Common myeloid progenitor, CD34-positive (primary cell): ENCODE data around the gene FAM25C.
"Not testable (repeated sequence)": the region's sequence is repeated elsewhere in the genome, so short reads cannot be mapped to it uniquely, and the experiment has no call there.

Experiments used
- CTCF ChIA-PET: fragments of 350-600 bp; sonication (Branson Sonifier 250); formaldehyde crosslinking; loops from one replicate; lab custom pipeline; 2021; ENCODE audit warnings: antibody characterized with exemption; lab: Charles Lee
- POLR2A ChIA-PET: fragments of 350-600 bp; sonication (Branson Sonifier 250); formaldehyde crosslinking; loops from one replicate; lab custom pipeline; 2021; ENCODE audit warnings: antibody characterized with exemption; lab: Charles Lee
- DNase-seq, 3 donors: peaks; one replicate each; pipeline versions ENCODE4 v3.0.0 to v3.0.0-alpha.2; 2013
- H3K27ac ChIP-seq, 2 experiments: 1 replicate in 1 of 2; 2 replicates in 1 of 2; pipeline ENCODE4 v1.7.0; 2013; ENCODE audit warnings: inconsistent platforms in 2 of 2, low read length in 2 of 2, mild to moderate bottlenecking in 2 of 2, low read depth in 1 of 2, moderate library complexity in 1 of 2; ENCODE audit not compliant: severe bottlenecking in 2 of 2, insufficient read depth in 1 of 2, poor library complexity in 1 of 2
- H3K27me3 ChIP-seq, 5 experiments: replicated peaks in 2 of 5; 1 replicate in 3 of 5; 2 replicates in 2 of 5; pipeline versions ENCODE4 v1.6.1 to v1.7.0; 2013; ENCODE audit warnings: low read length in 4 of 5, mild to moderate bottlenecking in 2 of 5, moderate library complexity in 2 of 5, inconsistent platforms in 1 of 5; ENCODE audit not compliant: insufficient read depth in 5 of 5, control insufficient read depth in 4 of 5
- H3K36me3 ChIP-seq, 4 experiments: 1 replicate in 2 of 4; 2 replicates in 2 of 4; pipeline versions ENCODE4 v1.6.1 to v1.7.0; 2013; ENCODE audit warnings: low read length in 3 of 4, control low read depth in 1 of 4, mild to moderate bottlenecking in 1 of 4; ENCODE audit not compliant: control insufficient read depth in 4 of 4, insufficient read depth in 4 of 4
- H3K4me1 ChIP-seq, 4 experiments: 1 replicate in 3 of 4; 2 replicates in 1 of 4; pipeline versions ENCODE4 v1.6.1 to v1.7.1; 2013; ENCODE audit warnings: low read length in 3 of 4, mild to moderate bottlenecking in 3 of 4, control low read depth in 1 of 4, inconsistent platforms in 1 of 4, moderate library complexity in 1 of 4; ENCODE audit not compliant: control insufficient read depth in 4 of 4, insufficient read depth in 4 of 4; ENCODE audit errors: control extremely low read depth in 1 of 4
- H3K4me3 ChIP-seq, 7 experiments: 1 replicate in 4 of 7; 2 replicates in 3 of 7; pipeline versions ENCODE4 v1.5.1 to v1.7.0; 2013; ENCODE audit warnings: mild to moderate bottlenecking in 7 of 7, low read length in 6 of 7, moderate library complexity in 6 of 7, inconsistent platforms in 2 of 7, low read depth in 2 of 7, control low read depth in 1 of 7; ENCODE audit not compliant: insufficient read depth in 4 of 7, control insufficient read depth in 1 of 7; ENCODE audit errors: extremely low read depth in 1 of 7
- H3K9me3 ChIP-seq, 5 experiments: 1 replicate in 4 of 5; 2 replicates in 1 of 5; pipeline versions ENCODE4 v1.6.1 to v1.7.1; 2013; ENCODE audit warnings: low read length in 4 of 5, mild to moderate bottlenecking in 2 of 5, inconsistent platforms in 1 of 5, low read depth in 1 of 5, moderate library complexity in 1 of 5; ENCODE audit not compliant: control insufficient read depth in 4 of 5, insufficient read depth in 2 of 5; ENCODE audit errors: control extremely low read depth in 1 of 5
- WGBS: methylation state at CpG from one replicate; pipeline ENCODE4 v1.1.5; 2013; ENCODE audit not compliant: insufficient coverage; 5-methylcytosine and 5-hydroxymethylcytosine counted together

FAM25C gene

GRCh38 chr10:47972077-47972476 lies 27.5 kb downstream of the FAM25C start:
- H3K36me3 ChIP-seq, H3K9me3 ChIP-seq, H3K4me3 ChIP-seq, POLR2A ChIA-PET, H3K4me1 ChIP-seq, CTCF ChIA-PET, DNase-seq, H3K27ac ChIP-seq, H3K27me3 ChIP-seq: not testable (repeated sequence)
- WGBS, result no CpG with 5 or more reads among the region's 2 CpGs

GRCh38 chr10:47971598-47971997 lies 28.0 kb downstream of the FAM25C start:
- H3K4me1 ChIP-seq, H3K9me3 ChIP-seq, H3K36me3 ChIP-seq, DNase-seq, CTCF ChIA-PET, H3K27me3 ChIP-seq, POLR2A ChIA-PET, H3K4me3 ChIP-seq, H3K27ac ChIP-seq: not testable (repeated sequence)
- no CpG with 5 or more reads among the region's 5 CpGs for WGBS

- H3K27ac ChIP-seq, H3K27me3 ChIP-seq, POLR2A ChIA-PET, DNase-seq, H3K4me1 ChIP-seq, H3K4me3 ChIP-seq, CTCF ChIA-PET, H3K9me3 ChIP-seq, H3K36me3 ChIP-seq: not testable (repeated sequence)
- no CpG with 5 or more reads among the region's 3 CpGs for WGBS
These were observed 29.5 kb downstream of the FAM25C start for GRCh38 chr10:47970047-47970446.

- H3K4me3 ChIP-seq, H3K9me3 ChIP-seq, CTCF ChIA-PET, H3K4me1 ChIP-seq, POLR2A ChIA-PET, H3K36me3 ChIP-seq, DNase-seq, H3K27ac ChIP-seq, H3K27me3 ChIP-seq: not testable (repeated sequence)
- WGBS, result 80% methylated on average over 1 of the region's 6 CpGs
These were observed 30.6 kb downstream of the FAM25C start for GRCh38 chr10:47968988-47969387.

- H3K4me1 ChIP-seq, POLR2A ChIA-PET, H3K27me3 ChIP-seq, H3K4me3 ChIP-seq, DNase-seq, CTCF ChIA-PET, H3K36me3 ChIP-seq, H3K9me3 ChIP-seq, H3K27ac ChIP-seq: not testable (repeated sequence)
- WGBS, result no CpG with 5 or more reads among the region's 14 CpGs
These were observed 35.1 kb downstream of the FAM25C start for GRCh38 chr10:47964280-47965063.

GRCh38 chr10:47962785-47963184 lies 36.8 kb downstream of the FAM25C start:
- H3K36me3 ChIP-seq, H3K27me3 ChIP-seq, H3K4me1 ChIP-seq, H3K4me3 ChIP-seq, DNase-seq, H3K27ac ChIP-seq, POLR2A ChIA-PET, H3K9me3 ChIP-seq, CTCF ChIA-PET: not testable (repeated sequence)
- WGBS, result no CpG with 5 or more reads among the region's 5 CpGs

- no CpG with 5 or more reads among the region's 2 CpGs for WGBS
- H3K27me3 ChIP-seq, H3K36me3 ChIP-seq, H3K4me1 ChIP-seq, H3K9me3 ChIP-seq, CTCF ChIA-PET, DNase-seq, POLR2A ChIA-PET, H3K4me3 ChIP-seq, H3K27ac ChIP-seq: not testable (repeated sequence)
These were observed 38.9 kb downstream of the FAM25C start for GRCh38 chr10:47960699-47961098.
